WTC11 (cell line): Measurements from ENCODE around the gene C1QTNF4. TPM values are rescaled to one million over a fixed set of nuclear protein-coding genes. Genes with fewer than 3 reads are reported as not detected.

Experiments used
- CREB1 ChIP-seq: sonication (generic); formaldehyde crosslinking; IDR thresholded peaks from 2 replicates; pipeline ENCODE4 v1.8.0; 2023; ENCODE audit warnings: mild to moderate bottlenecking, missing genetic modification reagents
- FOXJ3 ChIP-seq: sonication (generic); formaldehyde crosslinking; IDR thresholded peaks from 2 replicates; pipeline ENCODE4 v1.9.0; 2021; ENCODE audit warnings: missing genetic modification reagents, mild to moderate bottlenecking, borderline replicate concordance
- GTF2I ChIP-seq: fragments of 250-450 bp; sonication (Bioruptor Pico); conservative IDR thresholded peaks from 2 replicates; pipeline ENCODE4 v1.4.0; 2021; ENCODE audit warnings: mild to moderate bottlenecking
- IRF2 ChIP-seq: sonication (generic); formaldehyde crosslinking; IDR thresholded peaks from 2 replicates; pipeline ENCODE4 v1.8.0; 2022; ENCODE audit warnings: low read depth, missing genetic modification reagents, borderline replicate concordance
- JUN ChIP-seq: sonication (generic); formaldehyde crosslinking; IDR thresholded peaks from 2 replicates; pipeline ENCODE4 v1.8.0; 2023; ENCODE audit warnings: mild to moderate bottlenecking, missing genetic modification reagents
- MXD4 ChIP-seq: fragments of 250-450 bp; sonication (Bioruptor Pico); IDR thresholded peaks from 2 replicates; pipeline ENCODE4 v1.8.0; 2021; ENCODE audit warnings: mild to moderate bottlenecking, moderate library complexity, borderline replicate concordance
- RORB ChIP-seq: fragments of 250-450 bp; sonication (Bioruptor Pico); IDR thresholded peaks from 2 replicates; pipeline ENCODE4 v1.9.0; 2021; ENCODE audit warnings: mild to moderate bottlenecking
- SP1 ChIP-seq: sonication (generic); formaldehyde crosslinking; conservative IDR thresholded peaks from 2 replicates; pipeline ENCODE4 v1.8.1; 2022; ENCODE audit warnings: missing genetic modification reagents
- ZBTB21 ChIP-seq: sonication (generic); formaldehyde crosslinking; IDR thresholded peaks from 2 replicates; pipeline ENCODE4 v1.8.1; 2023; ENCODE audit warnings: mild to moderate bottlenecking, missing genetic modification reagents, borderline replicate concordance
- ZNF138 ChIP-seq: sonication (generic); formaldehyde crosslinking; conservative IDR thresholded peaks from 2 replicates; pipeline ENCODE4 v1.8.1; 2022; ENCODE audit warnings: mild to moderate bottlenecking, moderate library complexity, missing genetic modification reagents
- ZNF396 ChIP-seq: fragments of 250-450 bp; sonication (Bioruptor Pico); IDR thresholded peaks from 2 replicates; pipeline ENCODE4 v1.8.0; 2021; ENCODE audit warnings: mild to moderate bottlenecking, moderate library complexity, borderline replicate concordance
- total RNA-seq: library from RNA; stranded (reverse); gene quantifications from 3 replicates; pipeline ENCODE4 v1.2.3, GENCODE V29; 2021
- TF ChIP-seq, protein P1 (sequence below): sonication (generic); formaldehyde crosslinking; IDR thresholded peaks from 2 replicates; pipeline ENCODE4 v1.8.0; 2022; ENCODE audit warnings: mild to moderate bottlenecking, missing genetic modification reagents
- TF ChIP-seq, protein P2 (sequence below): sonication (generic); formaldehyde crosslinking; IDR thresholded peaks from 2 replicates; pipeline ENCODE4 v1.8.0; 2022; ENCODE audit warnings: missing genetic modification reagents
- TF ChIP-seq, protein P3 (sequence below): sonication (generic); formaldehyde crosslinking; IDR thresholded peaks from 2 replicates; pipeline ENCODE4 v1.8.0; 2023; ENCODE audit warnings: mild to moderate bottlenecking, missing genetic modification reagents
- TF ChIP-seq, protein P4 (sequence below): sonication (generic); formaldehyde crosslinking; conservative IDR thresholded peaks from 2 replicates; pipeline ENCODE4 v1.8.1; 2023; ENCODE audit warnings: mild to moderate bottlenecking, low read depth, missing genetic modification reagents, moderate library complexity
- TF ChIP-seq, protein P5 (sequence below): sonication (generic); formaldehyde crosslinking; IDR thresholded peaks from 2 replicates; pipeline ENCODE4 v1.8.1; 2022; ENCODE audit warnings: mild to moderate bottlenecking, missing genetic modification reagents, moderate library complexity, borderline replicate concordance
- TF ChIP-seq, protein P6 (sequence below): fragments of 250-450 bp; sonication (Bioruptor Pico); IDR thresholded peaks from 2 replicates; pipeline ENCODE4 v1.9.0; 2021; ENCODE audit warnings: mild to moderate bottlenecking
- TF ChIP-seq, protein P7 (sequence below): fragments of 250-450 bp; sonication (Bioruptor Pico); IDR thresholded peaks from 2 replicates; pipeline ENCODE4 v1.9.0; 2021; ENCODE audit warnings: mild to moderate bottlenecking
- TF ChIP-seq, protein P8 (sequence below): sonication (generic); formaldehyde crosslinking; IDR thresholded peaks from 2 replicates; pipeline ENCODE4 v1.8.1; 2022; ENCODE audit warnings: low read depth, missing genetic modification reagents, borderline replicate concordance

The C1QTNF4 gene
- total RNA-seq, 1 experiment from 2014 or later, result 9.5 TPM

DNA sequence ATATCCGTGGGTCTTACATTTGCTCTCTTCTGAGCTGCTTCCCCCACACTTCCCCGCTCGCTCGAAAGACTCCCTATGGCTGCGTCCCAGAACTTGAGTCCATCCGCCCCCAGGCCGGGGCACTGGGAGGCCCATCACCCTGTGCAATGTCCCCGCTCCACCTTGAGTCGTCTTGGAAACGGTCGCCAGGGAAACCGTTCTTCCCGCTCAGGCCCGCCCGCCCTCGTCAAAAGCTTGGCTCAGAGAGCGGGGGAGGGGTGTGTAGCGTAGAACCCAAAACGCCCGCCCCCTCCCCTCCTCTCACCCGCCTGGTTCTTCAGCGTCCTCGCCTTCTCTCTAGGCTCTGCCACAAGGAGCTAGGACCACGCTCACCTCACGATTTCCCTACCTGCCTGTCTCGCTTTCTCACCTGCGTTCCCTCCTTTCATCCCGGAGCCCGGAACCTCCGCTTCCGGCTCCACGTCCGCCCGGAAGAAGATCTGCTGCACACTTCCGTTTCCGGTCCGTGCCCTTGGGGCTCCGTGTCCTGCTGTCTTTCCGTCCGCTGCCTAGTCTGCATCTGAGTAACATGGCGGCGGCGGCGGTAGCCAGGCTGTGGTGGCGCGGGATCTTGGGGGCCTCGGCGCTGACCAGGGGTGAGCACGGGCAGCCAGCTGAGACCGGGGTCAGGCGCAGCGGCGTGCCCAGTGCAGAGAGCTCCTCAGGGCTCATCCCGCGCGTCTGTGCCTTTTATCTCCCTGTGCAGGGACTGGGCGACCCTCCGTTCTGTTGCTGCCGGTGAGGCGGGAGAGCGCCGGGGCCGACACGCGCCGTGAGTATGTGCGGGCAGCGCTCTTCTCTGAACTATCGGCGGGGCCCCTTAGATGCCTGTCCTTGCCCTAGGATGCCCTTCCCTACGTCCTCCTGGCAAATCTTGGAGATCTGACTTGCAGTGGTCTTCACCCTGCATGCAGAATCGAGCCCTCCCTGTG is 15.4 kb downstream of the C1QTNF4 start, which contains the start of the genes KBTBD4 and NDUFS3 (continued):
- TF ChIP-seq, protein P1, sequence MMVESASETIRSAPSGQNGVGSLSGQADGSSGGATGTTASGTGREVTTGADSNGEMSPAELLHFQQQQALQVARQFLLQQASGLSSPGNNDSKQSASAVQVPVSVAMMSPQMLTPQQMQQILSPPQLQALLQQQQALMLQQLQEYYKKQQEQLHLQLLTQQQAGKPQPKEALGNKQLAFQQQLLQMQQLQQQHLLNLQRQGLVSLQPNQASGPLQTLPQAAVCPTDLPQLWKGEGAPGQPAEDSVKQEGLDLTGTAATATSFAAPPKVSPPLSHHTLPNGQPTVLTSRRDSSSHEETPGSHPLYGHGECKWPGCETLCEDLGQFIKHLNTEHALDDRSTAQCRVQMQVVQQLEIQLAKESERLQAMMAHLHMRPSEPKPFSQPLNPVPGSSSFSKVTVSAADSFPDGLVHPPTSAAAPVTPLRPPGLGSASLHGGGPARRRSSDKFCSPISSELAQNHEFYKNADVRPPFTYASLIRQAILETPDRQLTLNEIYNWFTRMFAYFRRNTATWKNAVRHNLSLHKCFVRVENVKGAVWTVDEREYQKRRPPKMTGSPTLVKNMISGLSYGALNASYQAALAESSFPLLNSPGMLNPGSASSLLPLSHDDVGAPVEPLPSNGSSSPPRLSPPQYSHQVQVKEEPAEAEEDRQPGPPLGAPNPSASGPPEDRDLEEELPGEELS (CRISPR knock-in tag), result peak; percentile 76
- TF ChIP-seq SP1 (CRISPR knock-in tag) (peak; percentile 89), JUN (CRISPR knock-in tag) (peak; percentile 25; the same call in 1 of the 2 replicates), CREB1 (CRISPR knock-in tag) (peak; percentile 79; the same call in 1 of the 2 replicates), RORB (no peak), GTF2I (no peak), IRF2 (CRISPR knock-in tag) (no peak), ZBTB21 (CRISPR knock-in tag) (no peak; the same call in 1 of the 2 replicates), FOXJ3 (no peak), ZNF396 (CRISPR knock-in tag) (no peak), ZNF138 (no peak), MXD4 (CRISPR knock-in tag) (no peak)
- TF ChIP-seq, protein P2, sequence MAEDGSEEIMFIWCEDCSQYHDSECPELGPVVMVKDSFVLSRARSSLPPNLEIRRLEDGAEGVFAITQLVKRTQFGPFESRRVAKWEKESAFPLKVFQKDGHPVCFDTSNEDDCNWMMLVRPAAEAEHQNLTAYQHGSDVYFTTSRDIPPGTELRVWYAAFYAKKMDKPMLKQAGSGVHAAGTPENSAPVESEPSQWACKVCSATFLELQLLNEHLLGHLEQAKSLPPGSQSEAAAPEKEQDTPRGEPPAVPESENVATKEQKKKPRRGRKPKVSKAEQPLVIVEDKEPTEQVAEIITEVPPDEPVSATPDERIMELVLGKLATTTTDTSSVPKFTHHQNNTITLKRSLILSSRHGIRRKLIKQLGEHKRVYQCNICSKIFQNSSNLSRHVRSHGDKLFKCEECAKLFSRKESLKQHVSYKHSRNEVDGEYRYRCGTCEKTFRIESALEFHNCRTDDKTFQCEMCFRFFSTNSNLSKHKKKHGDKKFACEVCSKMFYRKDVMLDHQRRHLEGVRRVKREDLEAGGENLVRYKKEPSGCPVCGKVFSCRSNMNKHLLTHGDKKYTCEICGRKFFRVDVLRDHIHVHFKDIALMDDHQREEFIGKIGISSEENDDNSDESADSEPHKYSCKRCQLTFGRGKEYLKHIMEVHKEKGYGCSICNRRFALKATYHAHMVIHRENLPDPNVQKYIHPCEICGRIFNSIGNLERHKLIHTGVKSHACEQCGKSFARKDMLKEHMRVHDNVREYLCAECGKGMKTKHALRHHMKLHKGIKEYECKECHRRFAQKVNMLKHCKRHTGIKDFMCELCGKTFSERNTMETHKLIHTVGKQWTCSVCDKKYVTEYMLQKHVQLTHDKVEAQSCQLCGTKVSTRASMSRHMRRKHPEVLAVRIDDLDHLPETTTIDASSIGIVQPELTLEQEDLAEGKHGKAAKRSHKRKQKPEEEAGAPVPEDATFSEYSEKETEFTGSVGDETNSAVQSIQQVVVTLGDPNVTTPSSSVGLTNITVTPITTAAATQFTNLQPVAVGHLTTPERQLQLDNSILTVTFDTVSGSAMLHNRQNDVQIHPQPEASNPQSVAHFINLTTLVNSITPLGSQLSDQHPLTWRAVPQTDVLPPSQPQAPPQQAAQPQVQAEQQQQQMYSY (CRISPR knock-in tag), result no peak
- TF ChIP-seq, protein P3, sequence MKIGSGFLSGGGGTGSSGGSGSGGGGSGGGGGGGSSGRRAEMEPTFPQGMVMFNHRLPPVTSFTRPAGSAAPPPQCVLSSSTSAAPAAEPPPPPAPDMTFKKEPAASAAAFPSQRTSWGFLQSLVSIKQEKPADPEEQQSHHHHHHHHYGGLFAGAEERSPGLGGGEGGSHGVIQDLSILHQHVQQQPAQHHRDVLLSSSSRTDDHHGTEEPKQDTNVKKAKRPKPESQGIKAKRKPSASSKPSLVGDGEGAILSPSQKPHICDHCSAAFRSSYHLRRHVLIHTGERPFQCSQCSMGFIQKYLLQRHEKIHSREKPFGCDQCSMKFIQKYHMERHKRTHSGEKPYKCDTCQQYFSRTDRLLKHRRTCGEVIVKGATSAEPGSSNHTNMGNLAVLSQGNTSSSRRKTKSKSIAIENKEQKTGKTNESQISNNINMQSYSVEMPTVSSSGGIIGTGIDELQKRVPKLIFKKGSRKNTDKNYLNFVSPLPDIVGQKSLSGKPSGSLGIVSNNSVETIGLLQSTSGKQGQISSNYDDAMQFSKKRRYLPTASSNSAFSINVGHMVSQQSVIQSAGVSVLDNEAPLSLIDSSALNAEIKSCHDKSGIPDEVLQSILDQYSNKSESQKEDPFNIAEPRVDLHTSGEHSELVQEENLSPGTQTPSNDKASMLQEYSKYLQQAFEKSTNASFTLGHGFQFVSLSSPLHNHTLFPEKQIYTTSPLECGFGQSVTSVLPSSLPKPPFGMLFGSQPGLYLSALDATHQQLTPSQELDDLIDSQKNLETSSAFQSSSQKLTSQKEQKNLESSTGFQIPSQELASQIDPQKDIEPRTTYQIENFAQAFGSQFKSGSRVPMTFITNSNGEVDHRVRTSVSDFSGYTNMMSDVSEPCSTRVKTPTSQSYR (CRISPR knock-in tag), result peak; percentile 94
- TF ChIP-seq, protein P4, sequence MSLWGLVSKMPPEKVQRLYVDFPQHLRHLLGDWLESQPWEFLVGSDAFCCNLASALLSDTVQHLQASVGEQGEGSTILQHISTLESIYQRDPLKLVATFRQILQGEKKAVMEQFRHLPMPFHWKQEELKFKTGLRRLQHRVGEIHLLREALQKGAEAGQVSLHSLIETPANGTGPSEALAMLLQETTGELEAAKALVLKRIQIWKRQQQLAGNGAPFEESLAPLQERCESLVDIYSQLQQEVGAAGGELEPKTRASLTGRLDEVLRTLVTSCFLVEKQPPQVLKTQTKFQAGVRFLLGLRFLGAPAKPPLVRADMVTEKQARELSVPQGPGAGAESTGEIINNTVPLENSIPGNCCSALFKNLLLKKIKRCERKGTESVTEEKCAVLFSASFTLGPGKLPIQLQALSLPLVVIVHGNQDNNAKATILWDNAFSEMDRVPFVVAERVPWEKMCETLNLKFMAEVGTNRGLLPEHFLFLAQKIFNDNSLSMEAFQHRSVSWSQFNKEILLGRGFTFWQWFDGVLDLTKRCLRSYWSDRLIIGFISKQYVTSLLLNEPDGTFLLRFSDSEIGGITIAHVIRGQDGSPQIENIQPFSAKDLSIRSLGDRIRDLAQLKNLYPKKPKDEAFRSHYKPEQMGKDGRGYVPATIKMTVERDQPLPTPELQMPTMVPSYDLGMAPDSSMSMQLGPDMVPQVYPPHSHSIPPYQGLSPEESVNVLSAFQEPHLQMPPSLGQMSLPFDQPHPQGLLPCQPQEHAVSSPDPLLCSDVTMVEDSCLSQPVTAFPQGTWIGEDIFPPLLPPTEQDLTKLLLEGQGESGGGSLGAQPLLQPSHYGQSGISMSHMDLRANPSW (CRISPR knock-in tag), result no peak
- TF ChIP-seq, protein P5, sequence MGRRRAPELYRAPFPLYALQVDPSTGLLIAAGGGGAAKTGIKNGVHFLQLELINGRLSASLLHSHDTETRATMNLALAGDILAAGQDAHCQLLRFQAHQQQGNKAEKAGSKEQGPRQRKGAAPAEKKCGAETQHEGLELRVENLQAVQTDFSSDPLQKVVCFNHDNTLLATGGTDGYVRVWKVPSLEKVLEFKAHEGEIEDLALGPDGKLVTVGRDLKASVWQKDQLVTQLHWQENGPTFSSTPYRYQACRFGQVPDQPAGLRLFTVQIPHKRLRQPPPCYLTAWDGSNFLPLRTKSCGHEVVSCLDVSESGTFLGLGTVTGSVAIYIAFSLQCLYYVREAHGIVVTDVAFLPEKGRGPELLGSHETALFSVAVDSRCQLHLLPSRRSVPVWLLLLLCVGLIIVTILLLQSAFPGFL (CRISPR knock-in tag), result no peak
- TF ChIP-seq, protein P6, sequence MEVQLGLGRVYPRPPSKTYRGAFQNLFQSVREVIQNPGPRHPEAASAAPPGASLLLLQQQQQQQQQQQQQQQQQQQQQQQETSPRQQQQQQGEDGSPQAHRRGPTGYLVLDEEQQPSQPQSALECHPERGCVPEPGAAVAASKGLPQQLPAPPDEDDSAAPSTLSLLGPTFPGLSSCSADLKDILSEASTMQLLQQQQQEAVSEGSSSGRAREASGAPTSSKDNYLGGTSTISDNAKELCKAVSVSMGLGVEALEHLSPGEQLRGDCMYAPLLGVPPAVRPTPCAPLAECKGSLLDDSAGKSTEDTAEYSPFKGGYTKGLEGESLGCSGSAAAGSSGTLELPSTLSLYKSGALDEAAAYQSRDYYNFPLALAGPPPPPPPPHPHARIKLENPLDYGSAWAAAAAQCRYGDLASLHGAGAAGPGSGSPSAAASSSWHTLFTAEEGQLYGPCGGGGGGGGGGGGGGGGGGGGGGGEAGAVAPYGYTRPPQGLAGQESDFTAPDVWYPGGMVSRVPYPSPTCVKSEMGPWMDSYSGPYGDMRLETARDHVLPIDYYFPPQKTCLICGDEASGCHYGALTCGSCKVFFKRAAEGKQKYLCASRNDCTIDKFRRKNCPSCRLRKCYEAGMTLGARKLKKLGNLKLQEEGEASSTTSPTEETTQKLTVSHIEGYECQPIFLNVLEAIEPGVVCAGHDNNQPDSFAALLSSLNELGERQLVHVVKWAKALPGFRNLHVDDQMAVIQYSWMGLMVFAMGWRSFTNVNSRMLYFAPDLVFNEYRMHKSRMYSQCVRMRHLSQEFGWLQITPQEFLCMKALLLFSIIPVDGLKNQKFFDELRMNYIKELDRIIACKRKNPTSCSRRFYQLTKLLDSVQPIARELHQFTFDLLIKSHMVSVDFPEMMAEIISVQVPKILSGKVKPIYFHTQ (CRISPR knock-in tag), result no peak
- TF ChIP-seq, protein P7, sequence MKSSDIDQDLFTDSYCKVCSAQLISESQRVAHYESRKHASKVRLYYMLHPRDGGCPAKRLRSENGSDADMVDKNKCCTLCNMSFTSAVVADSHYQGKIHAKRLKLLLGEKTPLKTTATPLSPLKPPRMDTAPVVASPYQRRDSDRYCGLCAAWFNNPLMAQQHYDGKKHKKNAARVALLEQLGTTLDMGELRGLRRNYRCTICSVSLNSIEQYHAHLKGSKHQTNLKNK (CRISPR knock-in tag), result peak; percentile 85; the same call in 1 of the 2 replicates
- TF ChIP-seq, protein P8, sequence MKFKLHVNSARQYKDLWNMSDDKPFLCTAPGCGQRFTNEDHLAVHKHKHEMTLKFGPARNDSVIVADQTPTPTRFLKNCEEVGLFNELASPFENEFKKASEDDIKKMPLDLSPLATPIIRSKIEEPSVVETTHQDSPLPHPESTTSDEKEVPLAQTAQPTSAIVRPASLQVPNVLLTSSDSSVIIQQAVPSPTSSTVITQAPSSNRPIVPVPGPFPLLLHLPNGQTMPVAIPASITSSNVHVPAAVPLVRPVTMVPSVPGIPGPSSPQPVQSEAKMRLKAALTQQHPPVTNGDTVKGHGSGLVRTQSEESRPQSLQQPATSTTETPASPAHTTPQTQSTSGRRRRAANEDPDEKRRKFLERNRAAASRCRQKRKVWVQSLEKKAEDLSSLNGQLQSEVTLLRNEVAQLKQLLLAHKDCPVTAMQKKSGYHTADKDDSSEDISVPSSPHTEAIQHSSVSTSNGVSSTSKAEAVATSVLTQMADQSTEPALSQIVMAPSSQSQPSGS (CRISPR knock-in tag), result no peak
